ENCODE data around the gene CCDC191. TPM values are rescaled to one million over a fixed set of nuclear protein-coding genes. Genes with fewer than 3 reads are reported as not detected.

Gene CCDC191
- total and polyA plus RNA-seq, 8 donors, result 2.8 to 8.7 (median 4.4) TPM

DNA sequence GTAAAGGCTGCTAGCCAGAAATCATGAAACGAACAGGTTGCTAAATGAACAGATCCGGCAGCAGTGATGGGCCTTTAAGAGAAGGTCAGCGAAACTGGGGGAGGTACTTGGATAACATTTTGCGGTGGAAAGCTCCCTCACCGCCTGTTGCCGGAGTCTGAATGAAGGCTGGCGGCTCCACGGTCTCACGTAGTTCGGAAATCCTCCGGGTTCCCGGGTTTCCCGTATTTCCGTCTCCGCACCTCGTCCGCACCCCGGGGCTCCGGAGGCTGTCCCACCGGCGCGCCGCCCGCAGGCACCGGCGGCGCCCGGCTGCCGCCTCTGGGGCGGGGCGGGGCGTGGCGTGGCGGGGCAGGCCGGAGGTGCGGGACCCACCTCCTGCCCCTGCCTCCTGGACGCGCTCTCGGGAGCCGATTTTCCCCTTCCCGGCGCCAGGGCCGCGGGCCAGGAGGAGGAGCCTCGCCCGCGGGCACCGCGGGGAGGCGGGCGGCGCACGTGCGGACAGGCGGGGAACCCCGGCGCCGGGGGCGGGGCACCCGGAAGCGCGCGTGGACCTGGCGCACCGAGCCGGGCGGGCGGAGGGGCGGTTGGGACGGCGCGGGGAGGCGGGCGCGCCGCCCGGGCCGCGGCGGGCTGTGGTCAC lies 108.8 kb downstream of the CCDC191 start, which contains the start of gene ZDHHC23:
ZDHHC23 (plus strand) TSS at position 642 of the 643 bp plus-strand sequence. CDS start 790 bp downstream, outside the sequence.
- peak within 1 kb of the TSS; percentile 58 to 78 (median 74) for H3K27ac ChIP-seq
- 0% methylated on average over 40 to 80 of the region's 80 CpGs for WGBS, 2 donors
- no peak for FAIRE-seq

DNA sequence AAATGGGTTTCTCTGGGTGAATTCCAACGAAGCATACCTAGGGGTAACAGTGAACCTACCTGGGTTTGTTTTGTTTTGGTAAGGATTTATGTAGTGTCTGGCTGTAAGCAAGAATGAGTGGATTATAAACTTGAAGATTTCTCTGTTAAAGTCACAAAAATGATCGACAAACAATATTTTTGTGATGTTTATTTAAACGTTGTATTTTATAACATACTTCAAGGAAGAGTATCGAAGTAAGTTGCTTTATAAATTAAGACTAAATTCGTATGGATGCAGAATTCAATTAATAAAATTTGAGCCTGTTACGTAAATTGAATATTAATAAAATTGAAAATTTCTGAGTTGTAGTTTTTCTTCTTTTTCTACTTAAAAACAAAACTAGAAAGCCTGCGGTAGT lies 109.5 kb downstream of the CCDC191 start:
- WGBS, 2 donors, result 31 to 33% methylated on average over 7 of the region's 7 CpGs
- H3K27ac ChIP-seq, result peak overlapping the region; percentile 35 to 78 (median 64)

More for the DNA sequence above, 108.8 kb downstream of the CCDC191 start, which contains the start of gene ZDHHC23:
- intact Hi-C loops (cut with DNase I), result no loop called here
- Histone ChIP-seq H3K27me3 (no peaks in the 10 kb centered on the region), H3K9me3 (no peaks in the 10 kb centered on the region), H3K36me3 (no peaks in the 10 kb centered on the region), H3K4me3 (peak within 1 kb of the TSS; percentile 71 to 96 (median 84)), H3K4me1 (no peaks in the 10 kb centered on the region)
- ATAC-seq (peak; percentile 91 to 94 (median 93)), DNase-seq (peak; percentile 89 to 95 (median 93))
- TF ChIP-seq, protein P1, sequence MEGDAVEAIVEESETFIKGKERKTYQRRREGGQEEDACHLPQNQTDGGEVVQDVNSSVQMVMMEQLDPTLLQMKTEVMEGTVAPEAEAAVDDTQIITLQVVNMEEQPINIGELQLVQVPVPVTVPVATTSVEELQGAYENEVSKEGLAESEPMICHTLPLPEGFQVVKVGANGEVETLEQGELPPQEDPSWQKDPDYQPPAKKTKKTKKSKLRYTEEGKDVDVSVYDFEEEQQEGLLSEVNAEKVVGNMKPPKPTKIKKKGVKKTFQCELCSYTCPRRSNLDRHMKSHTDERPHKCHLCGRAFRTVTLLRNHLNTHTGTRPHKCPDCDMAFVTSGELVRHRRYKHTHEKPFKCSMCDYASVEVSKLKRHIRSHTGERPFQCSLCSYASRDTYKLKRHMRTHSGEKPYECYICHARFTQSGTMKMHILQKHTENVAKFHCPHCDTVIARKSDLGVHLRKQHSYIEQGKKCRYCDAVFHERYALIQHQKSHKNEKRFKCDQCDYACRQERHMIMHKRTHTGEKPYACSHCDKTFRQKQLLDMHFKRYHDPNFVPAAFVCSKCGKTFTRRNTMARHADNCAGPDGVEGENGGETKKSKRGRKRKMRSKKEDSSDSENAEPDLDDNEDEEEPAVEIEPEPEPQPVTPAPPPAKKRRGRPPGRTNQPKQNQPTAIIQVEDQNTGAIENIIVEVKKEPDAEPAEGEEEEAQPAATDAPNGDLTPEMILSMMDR (IDR thresholded peaks at IDR 0.05), result no peak

DNA sequence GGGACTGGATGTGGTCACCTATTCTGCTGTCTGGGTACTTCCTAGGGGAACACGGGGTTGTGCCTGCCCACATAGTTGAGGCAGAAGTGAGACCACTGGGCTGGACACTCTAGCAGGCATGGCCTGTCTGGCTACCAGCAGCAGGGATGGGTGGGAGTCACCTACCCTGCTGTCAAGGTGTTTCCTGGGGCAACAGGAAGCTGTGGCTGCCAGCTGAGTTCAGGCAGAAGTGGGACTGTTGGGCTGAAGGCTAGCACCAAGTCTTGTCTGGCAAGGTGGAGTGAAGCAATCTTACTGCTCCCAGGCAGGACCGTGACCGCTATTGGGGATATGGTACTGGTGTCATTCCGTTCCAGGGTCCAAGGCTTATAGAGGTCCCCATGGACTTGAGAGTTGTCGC lies 128.8 kb downstream of the CCDC191 start:
- TF ChIP-seq, protein P1 (IDR thresholded peaks at IDR 0.05), result no peak
- no peaks in the 10 kb centered on the region for H3K27me3 ChIP-seq
- no peak overlapping the region for H3K4me3 ChIP-seq
- H3K27ac ChIP-seq, result no peak overlapping the region
- DNase-seq (no peak), ATAC-seq (no peak), FAIRE-seq (no peak)
- 90 to 95% methylated on average over 5 of the region's 5 CpGs for WGBS, 2 donors
- H3K36me3 ChIP-seq, result no peaks in the 10 kb centered on the region
- H3K9me3 ChIP-seq, result no peaks in the 10 kb centered on the region
- intact Hi-C loops (cut with DNase I), result no loop called here
- no peaks in the 10 kb centered on the region for H3K4me1 ChIP-seq

More for the DNA sequence above, 109.5 kb downstream of the CCDC191 start:
- Histone ChIP-seq H3K9me3 (no peaks in the 10 kb centered on the region), H3K36me3 (no peaks in the 10 kb centered on the region), H3K4me1 (no peaks in the 10 kb centered on the region), H3K4me3 (peak overlapping the region; percentile 71 to 96 (median 84)), H3K27me3 (no peaks in the 10 kb centered on the region)
- DNase-seq, result no peak
- intact Hi-C loops (cut with DNase I), result no loop called here
- no peak for FAIRE-seq
- TF ChIP-seq, protein P1 (IDR thresholded peaks at IDR 0.05), result no peak
- ATAC-seq, result no peak

DNA sequence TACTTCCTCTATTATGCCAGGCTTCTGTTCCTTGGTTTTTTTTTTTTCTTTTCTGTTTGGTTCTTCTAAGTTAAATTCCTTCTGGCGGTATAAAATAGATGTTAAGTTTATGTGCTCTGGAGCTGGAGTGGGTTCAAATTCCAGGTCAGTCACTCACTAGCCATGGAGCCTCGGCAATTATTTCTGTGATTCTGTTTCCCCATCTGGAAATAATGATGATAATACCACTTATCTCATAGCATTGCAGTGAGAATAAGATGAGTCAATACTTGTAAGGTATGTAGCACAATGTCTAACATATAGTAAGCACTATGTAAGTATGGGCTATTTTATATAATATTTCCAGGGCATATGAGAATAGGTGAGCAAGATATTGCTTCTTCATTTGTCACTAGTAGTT lies 141.7 kb downstream of the CCDC191 start:
- H3K36me3 ChIP-seq, result no peaks in the 10 kb centered on the region
- DNase-seq (no peak), FAIRE-seq (no peak), ATAC-seq (no peak)
- H3K4me1 ChIP-seq, result no peaks in the 10 kb centered on the region
- intact Hi-C loops (cut with DNase I), result loop anchor here in 1 of 3 donors (10.0 kb wide), 2 partner anchors 70 to 180 kb away; no protein-coding TSS in a partner anchor
- 57 to 59% methylated on average over 2 of the region's 2 CpGs for WGBS, 2 donors
- TF ChIP-seq, protein P1 (IDR thresholded peaks at IDR 0.05), result no peak
- no peaks in the 10 kb centered on the region for H3K9me3 ChIP-seq
- no peaks in the 10 kb centered on the region for H3K27me3 ChIP-seq
- no peak overlapping the region for H3K27ac ChIP-seq
- H3K4me3 ChIP-seq, result no peak overlapping the region

Other genes starting within 250 kb of the CCDC191 start
- gene GRAMD1C, start 217.7 kb downstream of the CCDC191 start, total RNA-seq, result 10 to 100 TPM in 1 of 6 donors, 1 to 10 TPM in 5; 6.2 to 16.8 (median 8.6) TPM
- gene GRAMD1C, start 217.7 kb downstream of the CCDC191 start, polyA plus RNA-seq, result 10 to 100 TPM; 16.0 to 21.7 TPM
- 1 to 10 TPM; 4.1 to 8.1 (median 6.0) TPM for gene ZDHHC23, start 108.5 kb downstream of the CCDC191 start, total RNA-seq
- 1 to 10 TPM; 2.4 to 3.8 TPM for gene ZDHHC23, start 108.5 kb downstream of the CCDC191 start, polyA plus RNA-seq
- gene QTRT2, start 211 bp upstream of the CCDC191 start, total RNA-seq, result 10 to 100 TPM in 4 of 6 donors, 1 to 10 TPM in 2; 8.5 to 13.5 (median 12.0) TPM
- gene QTRT2, start 211 bp upstream of the CCDC191 start, polyA plus RNA-seq, result 1 to 10 TPM; 3.5 to 6.1 TPM
- gene DRD3, start 122.5 kb upstream of the CCDC191 start, total RNA-seq, result not detected
- not detected for gene DRD3, start 122.5 kb upstream of the CCDC191 start, polyA plus RNA-seq
- under 1 TPM in 1 of 6 donors, not detected in 5; 0.09 TPM for gene ZNF80, start 181.1 kb upstream of the CCDC191 start, total RNA-seq
- not detected for gene ZNF80, start 181.1 kb upstream of the CCDC191 start, polyA plus RNA-seq
- gene TIGIT, start 237.5 kb upstream of the CCDC191 start, total RNA-seq, result under 1 TPM in 4 of 6 donors, not detected in 2; 0.06 to 0.34 (median 0.21) TPM
- under 1 TPM in 1 of 2 donors, not detected in 1; 0.05 TPM for gene TIGIT, start 237.5 kb upstream of the CCDC191 start, polyA plus RNA-seq

Measured in pancreas (tissue), 10 donors.